Measurements from ENCODE around the gene MS4A15. TPM values are rescaled to one million over a fixed set of nuclear protein-coding genes. Genes with fewer than 3 reads are reported as not detected.

The MS4A15 gene
- polyA plus RNA-seq, 2 of the 4 experiments (the other 2 are of a cell fraction) = not detected

- ATAC-seq (peak; percentile 52 to 68; a peak in 3 of 6 replicates), DNase-seq (ENCODE audit: low read depth in 1 of 2, low spot score in 1 of 2) (no peak), FAIRE-seq (no peak)
- no peak overlapping the region for H3K4me3 ChIP-seq
- ChIA-PET CTCF (interaction anchor here (1.2 to 8.1 kb wide), 9 partner anchors 8 to 437 kb away, joined by 3 to 129 read pairs (median 5); no protein-coding TSS in a partner anchor), POLR2A (no interaction called here)
- no peaks in the 10 kb centered on the region for H3K9me3 ChIP-seq
- TF ChIP-seq HOXB13 (CRISPR knock-in tag; IDR thresholded peaks at IDR 0.05; ENCODE audit: low read depth) (no peak), FOSL2 (IDR thresholded peaks at IDR 0.05) (no peak), FOSL2 (CRISPR knock-in tag; IDR thresholded peaks at IDR 0.05) (no peak), POLR2A (IDR thresholded peaks at IDR 0.05; ENCODE audit: low read length) (no peak), HMGXB4 (CRISPR knock-in tag; IDR thresholded peaks at IDR 0.05; ENCODE audit: borderline replicate concordance) (no peak), FOXS1 (CRISPR knock-in tag; IDR thresholded peaks at IDR 0.05) (no peak), RFX5 (IDR thresholded peaks at IDR 0.05) (no peak), CHD2 (IDR thresholded peaks at IDR 0.05; ENCODE audit: low read length, partially characterized antibody) (no peak), BHLHE40 (IDR thresholded peaks at IDR 0.05; ENCODE audit: low read depth, low read length) (no peak), RARB (CRISPR knock-in tag; IDR thresholded peaks at IDR 0.05) (no peak), ESRRA (IDR thresholded peaks at IDR 0.05; ENCODE audit: borderline replicate concordance, low read length) (no peak), HDAC2 (IDR thresholded peaks at IDR 0.05) (no peak), JUNB (IDR thresholded peaks at IDR 0.05) (no peak), FOSB (CRISPR knock-in tag; IDR thresholded peaks at IDR 0.05) (no peak), EHF (CRISPR knock-in tag; IDR thresholded peaks at IDR 0.05) (no peak)
- TF ChIP-seq, protein P1, sequence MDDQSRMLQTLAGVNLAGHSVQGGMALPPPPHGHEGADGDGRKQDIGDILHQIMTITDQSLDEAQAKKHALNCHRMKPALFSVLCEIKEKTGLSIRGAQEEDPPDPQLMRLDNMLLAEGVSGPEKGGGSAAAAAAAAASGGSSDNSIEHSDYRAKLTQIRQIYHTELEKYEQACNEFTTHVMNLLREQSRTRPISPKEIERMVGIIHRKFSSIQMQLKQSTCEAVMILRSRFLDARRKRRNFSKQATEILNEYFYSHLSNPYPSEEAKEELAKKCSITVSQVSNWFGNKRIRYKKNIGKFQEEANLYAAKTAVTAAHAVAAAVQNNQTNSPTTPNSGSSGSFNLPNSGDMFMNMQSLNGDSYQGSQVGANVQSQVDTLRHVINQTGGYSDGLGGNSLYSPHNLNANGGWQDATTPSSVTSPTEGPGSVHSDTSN (IDR thresholded peaks at IDR 0.05) = no peak
- WGBS (ENCODE audit: missing lambda C conversion rate) = 36% methylated on average over 11 of the region's 11 CpGs
- H3K27ac ChIP-seq = no peak overlapping the region
- no peak overlapping the region for H3K4me2 ChIP-seq
- no peaks in the 10 kb centered on the region for H3K4me1 ChIP-seq
Observed at GRCh38 chr11:60763692-60764369, 7.2 kb downstream of the MS4A15 start.

GRCh38 chr11:60764879-60765278, 8.2 kb downstream of the MS4A15 start:
- TF ChIP-seq RAD21 (conservative IDR thresholded peaks at IDR 0.05 in 1 of 2, IDR thresholded peaks at IDR 0.05 in 1 of 2) (no peak), HOXA7 (CRISPR knock-in tag; IDR thresholded peaks at IDR 0.05) (no peak), E2F6 (IDR thresholded peaks at IDR 0.05; ENCODE audit: borderline replicate concordance, low read depth) (no peak), POLR2A (IDR thresholded peaks at IDR 0.05; ENCODE audit: low read length) (no peak), HEYL (CRISPR knock-in tag; IDR thresholded peaks at IDR 0.05) (no peak), ZFP36 (IDR thresholded peaks at IDR 0.05; ENCODE audit: borderline replicate concordance, partially characterized antibody) (no peak), ZSCAN20 (CRISPR knock-in tag; IDR thresholded peaks at IDR 0.05) (no peak), CHD4 (IDR thresholded peaks at IDR 0.05; ENCODE audit: borderline replicate concordance) (no peak), RFX5 (IDR thresholded peaks at IDR 0.05) (no peak), FOXS1 (CRISPR knock-in tag; IDR thresholded peaks at IDR 0.05) (no peak), TFCP2L1 (CRISPR knock-in tag; IDR thresholded peaks at IDR 0.05) (no peak), CBX2 (IDR thresholded peaks at IDR 0.05; ENCODE audit: borderline replicate concordance, low read depth) (no peak), POLR2AphosphoS2 (conservative IDR thresholded peaks at IDR 0.05; ENCODE audit: low read length) (no peak), KDM1A (IDR thresholded peaks at IDR 0.05; ENCODE audit: low read depth) (no peak), BHLHE40 (IDR thresholded peaks at IDR 0.05; ENCODE audit: low read depth, low read length) (no peak), SREBF2 (IDR thresholded peaks at IDR 0.05) (no peak), NR3C1 (IDR thresholded peaks at IDR 0.05) (no peak)
- TF ChIP-seq, protein P2, sequence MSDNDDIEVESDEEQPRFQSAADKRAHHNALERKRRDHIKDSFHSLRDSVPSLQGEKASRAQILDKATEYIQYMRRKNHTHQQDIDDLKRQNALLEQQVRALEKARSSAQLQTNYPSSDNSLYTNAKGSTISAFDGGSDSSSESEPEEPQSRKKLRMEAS (IDR thresholded peaks at IDR 0.05) = no peak
- TF ChIP-seq, protein P3, sequence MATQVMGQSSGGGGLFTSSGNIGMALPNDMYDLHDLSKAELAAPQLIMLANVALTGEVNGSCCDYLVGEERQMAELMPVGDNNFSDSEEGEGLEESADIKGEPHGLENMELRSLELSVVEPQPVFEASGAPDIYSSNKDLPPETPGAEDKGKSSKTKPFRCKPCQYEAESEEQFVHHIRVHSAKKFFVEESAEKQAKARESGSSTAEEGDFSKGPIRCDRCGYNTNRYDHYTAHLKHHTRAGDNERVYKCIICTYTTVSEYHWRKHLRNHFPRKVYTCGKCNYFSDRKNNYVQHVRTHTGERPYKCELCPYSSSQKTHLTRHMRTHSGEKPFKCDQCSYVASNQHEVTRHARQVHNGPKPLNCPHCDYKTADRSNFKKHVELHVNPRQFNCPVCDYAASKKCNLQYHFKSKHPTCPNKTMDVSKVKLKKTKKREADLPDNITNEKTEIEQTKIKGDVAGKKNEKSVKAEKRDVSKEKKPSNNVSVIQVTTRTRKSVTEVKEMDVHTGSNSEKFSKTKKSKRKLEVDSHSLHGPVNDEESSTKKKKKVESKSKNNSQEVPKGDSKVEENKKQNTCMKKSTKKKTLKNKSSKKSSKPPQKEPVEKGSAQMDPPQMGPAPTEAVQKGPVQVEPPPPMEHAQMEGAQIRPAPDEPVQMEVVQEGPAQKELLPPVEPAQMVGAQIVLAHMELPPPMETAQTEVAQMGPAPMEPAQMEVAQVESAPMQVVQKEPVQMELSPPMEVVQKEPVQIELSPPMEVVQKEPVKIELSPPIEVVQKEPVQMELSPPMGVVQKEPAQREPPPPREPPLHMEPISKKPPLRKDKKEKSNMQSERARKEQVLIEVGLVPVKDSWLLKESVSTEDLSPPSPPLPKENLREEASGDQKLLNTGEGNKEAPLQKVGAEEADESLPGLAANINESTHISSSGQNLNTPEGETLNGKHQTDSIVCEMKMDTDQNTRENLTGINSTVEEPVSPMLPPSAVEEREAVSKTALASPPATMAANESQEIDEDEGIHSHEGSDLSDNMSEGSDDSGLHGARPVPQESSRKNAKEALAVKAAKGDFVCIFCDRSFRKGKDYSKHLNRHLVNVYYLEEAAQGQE (IDR thresholded peaks at IDR 0.05) = no peak
- ATAC-seq = no peak
- DNase-seq (ENCODE audit: low read depth in 1 of 2, low spot score in 1 of 2) = no peak
- H3K4me3 ChIP-seq = no peak overlapping the region
- H3K4me2 ChIP-seq = no peak overlapping the region
- H3K4me1 ChIP-seq = no peaks in the 10 kb centered on the region
- H3K9me3 ChIP-seq = no peaks in the 10 kb centered on the region
- POLR2A ChIA-PET = no interaction called here
- CTCF ChIA-PET = interaction anchor here (0.7 to 8.1 kb wide), 8 partner anchors 11 to 497 kb away, joined by 3 to 129 read pairs (median 4); no protein-coding TSS in a partner anchor
- H3K27ac ChIP-seq = no peak overlapping the region
- no peak for FAIRE-seq
- WGBS (ENCODE audit: missing lambda C conversion rate) = 25% methylated on average over 1 of the region's 1 CpG

Measured in A549 (cell line).